PC-3 (cell line): ENCODE results near the gene CSNK2A2. TPM values are rescaled to one million over a fixed set of nuclear protein-coding genes. Genes with fewer than 3 reads are reported as not detected.

Experiments
- ATAC-seq: fragments of 200-7000 bp; cut with Tn5 transposase; 2 replicates; pipeline ENCODE4 v1.9.1; 2020; ENCODE audit warnings: mild to moderate bottlenecking, moderate library complexity
- BruUV-seq: library from RNA; stranded (reverse); fragments of 400-500 nt; replicated peaks from 2 replicates; lab custom pipeline; 2021; lab: Mats Ljungman, UMichigan
- CTCF ChIA-PET: fragments of 300-600 bp; sonication (Branson Sonifier 250); formaldehyde crosslinking; loops from one replicate; lab custom pipeline; 2022; ENCODE audit warnings: antibody characterized with exemption; lab: Charles Lee
- POLR2A ChIA-PET: fragments of 300-600 bp; sonication (Branson Sonifier 250); formaldehyde crosslinking; loops from one replicate; lab custom pipeline; 2022; ENCODE audit warnings: antibody characterized with exemption; ENCODE audit not compliant: unreplicated experiment; lab: Charles Lee
- DNase-seq: peaks from one replicate; pipeline ENCODE4 v3.0.0-alpha.2; 2015
- H2AFZ ChIP-seq: fragments of 300-600 bp; sonication (generic); 2 replicates; pipeline ENCODE4 v1.6.0; 2016; ENCODE audit warnings: antibody characterized with exemption, low read length
- H3F3A ChIP-seq: fragments of 300-600 bp; sonication (generic); one replicate; pipeline ENCODE4 v1.6.0; 2017; ENCODE audit warnings: antibody characterized with exemption, low read length, control low read depth, mild to moderate bottlenecking; ENCODE audit not compliant: unreplicated experiment
- H3K27ac ChIP-seq: fragments of 300-600 bp; sonication (generic); 2 replicates; pipeline ENCODE4 v1.5.1; 2016; ENCODE audit warnings: mild to moderate bottlenecking, low read length
- H3K27me3 ChIP-seq: fragments of 300-600 bp; sonication (generic); 2 replicates; pipeline ENCODE4 v1.6.1; 2016; ENCODE audit warnings: low read length, mixed read lengths
- H3K36me3 ChIP-seq: fragments of 300-600 bp; sonication (generic); 2 replicates; pipeline ENCODE4 v1.6.1; 2016; ENCODE audit warnings: low read depth, mixed run types, low read length, mixed read lengths
- H3K4me1 ChIP-seq: fragments of 300-600 bp; sonication (generic); 2 replicates; pipeline ENCODE4 v1.5.1; 2016; ENCODE audit warnings: low read length; ENCODE audit not compliant: insufficient read depth
- H3K4me2 ChIP-seq: fragments of 300-600 bp; sonication (generic); 2 replicates; pipeline ENCODE4 v1.6.0; 2016; ENCODE audit warnings: low read length
- H3K4me3 ChIP-seq: fragments of 300-600 bp; sonication (generic); 2 replicates; pipeline ENCODE4 v1.5.1; 2016; ENCODE audit warnings: mild to moderate bottlenecking, low read length, mixed read lengths
- H3K79me2 ChIP-seq: fragments of 300-600 bp; sonication (generic); 2 replicates; pipeline ENCODE4 v1.6.1; 2017; ENCODE audit warnings: low read length, mixed read lengths
- H3K9ac ChIP-seq: fragments of 300-600 bp; sonication (generic); 2 replicates; pipeline ENCODE4 v1.6.0; 2016; ENCODE audit warnings: mild to moderate bottlenecking, low read length
- H3K9me2 ChIP-seq: fragments of 300-600 bp; sonication (generic); replicated peaks from 2 replicates; pipeline ENCODE4 v1.6.1; 2016; ENCODE audit warnings: mixed run types, low read length, mixed read lengths
- H3K9me3 ChIP-seq: fragments of 300-600 bp; sonication (generic); 2 replicates; pipeline ENCODE4 v1.6.1; 2016; ENCODE audit warnings: low read length, mixed read lengths
- H4K20me1 ChIP-seq: fragments of 300-600 bp; sonication (generic); 2 replicates; pipeline ENCODE4 v1.6.1; 2016; ENCODE audit warnings: low read length, mixed read lengths
- EZH2 ChIP-seq: fragments of 300-600 bp; sonication (generic); IDR thresholded peaks from one replicate; pipeline ENCODE4 v1.6.1; 2017; ENCODE audit warnings: antibody characterized with exemption, mild to moderate bottlenecking, low read length; ENCODE audit not compliant: unreplicated experiment
- EZH2phosphoT487 ChIP-seq: fragments of 300-600 bp; sonication (generic); IDR thresholded peaks from 2 replicates; pipeline ENCODE4 v1.6.1; 2018; ENCODE audit warnings: mild to moderate bottlenecking, antibody characterized with exemption, low read length, borderline replicate concordance
- intact Hi-C: fragments of 100-400 bp; cut with micrococcal nuclease; formaldehyde crosslinking; loops from 2 replicates; pipeline ENCODE4 v1.9.0; 2023
- total RNA-seq: library from RNA; depleted of rRNA; stranded (reverse); fragments of >200 nt; gene quantifications from 2 replicates; pipeline ENCODE4 v1.2.3, GENCODE V29; 2014
- TF ChIP-seq, protein P1 (sequence below): fragments of 300-600 bp; sonication (generic); conservative IDR thresholded peaks from 2 replicates; pipeline ENCODE4 v1.5.1; 2017; ENCODE audit warnings: antibody characterized with exemption, low read depth, mild to moderate bottlenecking, low read length

CSNK2A2 gene
- total RNA-seq, 1 experiment from 2014 or later: 14.2 TPM

DNA sequence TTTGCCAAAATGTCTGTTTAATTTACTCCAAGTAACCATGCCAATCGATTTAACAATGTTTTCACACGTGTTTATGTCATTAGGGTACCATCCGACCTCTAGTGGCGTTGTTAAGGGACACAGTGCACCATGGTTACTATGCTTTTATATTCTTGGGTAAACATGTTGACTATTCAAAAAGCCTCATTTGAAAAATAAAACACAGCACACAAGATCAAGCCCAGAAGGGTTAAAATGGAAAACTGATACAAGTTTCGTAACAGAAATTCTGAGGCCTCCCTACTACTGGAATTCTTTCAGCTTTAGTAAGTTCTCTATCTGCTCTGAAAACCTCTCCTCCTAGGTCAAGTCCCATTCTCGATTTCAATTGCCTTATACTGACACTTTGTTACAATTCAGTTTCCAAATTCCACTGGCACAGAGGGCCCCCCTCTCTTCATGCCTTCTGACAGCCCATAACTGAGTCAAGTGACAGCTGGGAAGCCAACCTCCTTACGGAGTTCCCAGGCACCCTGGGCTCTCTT lies 70.8 kb downstream of the CSNK2A2 start:
- no peaks in the 10 kb centered on the region for H3K27me3 ChIP-seq
- POLR2A ChIA-PET: no interaction called here
- CTCF ChIA-PET: no interaction called here

DNA sequence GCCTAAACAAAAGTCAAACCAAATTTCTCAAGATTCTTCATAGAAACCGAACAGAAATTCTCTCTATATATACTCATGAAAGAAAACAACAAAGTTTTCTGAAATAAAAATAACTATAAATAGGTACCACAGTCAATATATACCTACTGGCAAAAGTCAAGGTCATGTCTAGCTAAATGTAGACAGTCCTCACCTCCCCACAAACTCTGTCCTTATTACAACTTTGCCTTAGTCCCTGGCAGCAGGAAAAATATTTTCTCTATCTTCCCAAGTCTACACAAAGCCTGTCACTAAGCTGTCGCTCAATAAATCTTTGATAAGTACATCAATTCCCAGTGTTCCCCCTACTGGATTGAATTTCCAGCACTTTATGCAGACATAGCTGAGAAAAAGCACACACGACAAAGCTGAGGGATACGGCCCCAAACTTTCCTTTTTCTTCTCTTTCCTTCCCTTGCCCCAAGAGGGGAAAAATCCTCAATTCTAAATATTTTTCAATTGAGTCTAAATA lies 71.4 kb downstream of the CSNK2A2 start:
- TF ChIP-seq EZH2phosphoT487 (no peak), EZH2 (no peak)
- TF ChIP-seq, protein P1, sequence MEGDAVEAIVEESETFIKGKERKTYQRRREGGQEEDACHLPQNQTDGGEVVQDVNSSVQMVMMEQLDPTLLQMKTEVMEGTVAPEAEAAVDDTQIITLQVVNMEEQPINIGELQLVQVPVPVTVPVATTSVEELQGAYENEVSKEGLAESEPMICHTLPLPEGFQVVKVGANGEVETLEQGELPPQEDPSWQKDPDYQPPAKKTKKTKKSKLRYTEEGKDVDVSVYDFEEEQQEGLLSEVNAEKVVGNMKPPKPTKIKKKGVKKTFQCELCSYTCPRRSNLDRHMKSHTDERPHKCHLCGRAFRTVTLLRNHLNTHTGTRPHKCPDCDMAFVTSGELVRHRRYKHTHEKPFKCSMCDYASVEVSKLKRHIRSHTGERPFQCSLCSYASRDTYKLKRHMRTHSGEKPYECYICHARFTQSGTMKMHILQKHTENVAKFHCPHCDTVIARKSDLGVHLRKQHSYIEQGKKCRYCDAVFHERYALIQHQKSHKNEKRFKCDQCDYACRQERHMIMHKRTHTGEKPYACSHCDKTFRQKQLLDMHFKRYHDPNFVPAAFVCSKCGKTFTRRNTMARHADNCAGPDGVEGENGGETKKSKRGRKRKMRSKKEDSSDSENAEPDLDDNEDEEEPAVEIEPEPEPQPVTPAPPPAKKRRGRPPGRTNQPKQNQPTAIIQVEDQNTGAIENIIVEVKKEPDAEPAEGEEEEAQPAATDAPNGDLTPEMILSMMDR: no peak
- H3K9ac ChIP-seq: peak overlapping the region; percentile 24; the same call in 1 of the 2 replicates
- BruUV-seq: no TSS peak
- no peaks in the 10 kb centered on the region for H3K27me3 ChIP-seq
- H3K27ac ChIP-seq: no peak overlapping the region
- H4K20me1 ChIP-seq: peaks cover 48% of the 10 kb centered on the region
- ATAC-seq (no peak), DNase-seq (no peak)
- ChIA-PET POLR2A (no interaction called here), CTCF (no interaction called here)
- peak overlapping the region; percentile 96; the same call in 1 of the 2 replicates for H3K4me3 ChIP-seq
- peaks cover 72% of the 10 kb centered on the region for H3K79me2 ChIP-seq
- intact Hi-C loops: loop anchor here (5.0 kb wide), 1 partner anchor 71 kb away; the partner anchor contains the start of gene CSNK2A2
- H3F3A ChIP-seq: no peaks in the 10 kb centered on the region
- no peaks in the 10 kb centered on the region for H3K9me2 ChIP-seq
- H2AFZ ChIP-seq: no peak overlapping the region
- peak overlapping the region; percentile 97 for H3K4me2 ChIP-seq
- no peaks in the 10 kb centered on the region for H3K9me3 ChIP-seq
- H3K36me3 ChIP-seq: no peaks in the 10 kb centered on the region
- H3K4me1 ChIP-seq: peaks cover 38% of the 10 kb centered on the region

More for the DNA sequence above, 70.8 kb downstream of the CSNK2A2 start:
- no peak overlapping the region for H3K27ac ChIP-seq
- intact Hi-C loops: loop anchor here (5.0 kb wide), 1 partner anchor 70 kb away; the partner anchor contains the start of gene CSNK2A2
- TF ChIP-seq, protein P1: peak; percentile 38; the same call in 1 of the 2 replicates
- TF ChIP-seq EZH2phosphoT487 (no peak), EZH2 (no peak)
- peaks cover 44% of the 10 kb centered on the region for H4K20me1 ChIP-seq
- H3K4me1 ChIP-seq: peaks cover 32% of the 10 kb centered on the region
- peaks cover 66% of the 10 kb centered on the region for H3K79me2 ChIP-seq
- DNase-seq (peak; percentile 47), ATAC-seq (peak; percentile 7; the same call in 1 of the 2 replicates)
- 0 out of 2 replicates have a peak overlapping the region, but pooled peaks have one; percentile 24 for H3K9ac ChIP-seq
- H3K36me3 ChIP-seq: no peaks in the 10 kb centered on the region
- BruUV-seq: no TSS peak
- H3K9me3 ChIP-seq: no peaks in the 10 kb centered on the region
- peak overlapping the region; percentile 96 for H3K4me3 ChIP-seq
- no peaks in the 10 kb centered on the region for H3F3A ChIP-seq
- peak overlapping the region; percentile 97 for H3K4me2 ChIP-seq
- H2AFZ ChIP-seq: no peak overlapping the region
- no peaks in the 10 kb centered on the region for H3K9me2 ChIP-seq

DNA sequence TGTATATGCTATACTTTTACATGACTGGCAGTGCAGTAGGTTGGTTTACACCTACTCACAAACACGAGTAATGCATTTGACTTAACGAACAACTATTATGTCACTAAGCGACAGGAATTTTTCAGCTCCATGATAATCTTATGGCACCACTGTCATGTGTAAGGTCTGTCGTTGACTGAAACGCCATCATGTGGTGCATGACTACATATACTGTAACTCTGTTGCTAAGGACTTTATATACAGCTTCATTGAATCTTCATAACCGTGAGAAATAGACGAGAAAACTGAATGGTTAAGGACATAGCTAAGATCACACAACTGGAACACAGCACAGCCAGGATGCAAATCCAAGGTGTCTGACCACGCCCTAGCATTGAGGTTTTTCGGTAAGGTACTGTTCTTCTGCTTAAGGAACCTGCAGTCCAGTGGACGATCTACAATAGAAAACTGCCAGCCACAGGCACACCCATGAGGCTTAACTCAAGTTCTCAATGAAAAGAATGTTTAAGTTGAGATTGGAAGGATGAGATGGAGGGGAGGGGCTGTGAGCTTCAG lies 72.0 kb downstream of the CSNK2A2 start:
- CTCF ChIA-PET: no interaction called here

More for the DNA sequence above, 72.0 kb downstream of the CSNK2A2 start:
- H3K79me2 ChIP-seq: peaks cover 78% of the 10 kb centered on the region
- no peaks in the 10 kb centered on the region for H3F3A ChIP-seq
- BruUV-seq: no TSS peak
- no peaks in the 10 kb centered on the region for H3K9me2 ChIP-seq
- TF ChIP-seq EZH2phosphoT487 (no peak), EZH2 (no peak)
- TF ChIP-seq, protein P1: no peak
- DNase-seq (no peak), ATAC-seq (no peak)
- no peaks in the 10 kb centered on the region for H3K36me3 ChIP-seq
- H3K9ac ChIP-seq: no peak overlapping the region
- H3K27ac ChIP-seq: no peak overlapping the region
- H3K4me3 ChIP-seq: peak overlapping the region; percentile 96; the same call in 1 of the 2 replicates
- H3K4me2 ChIP-seq: peak overlapping the region; percentile 97
- no peaks in the 10 kb centered on the region for H3K9me3 ChIP-seq
- no peaks in the 10 kb centered on the region for H3K27me3 ChIP-seq
- POLR2A ChIA-PET: no interaction called here
- H3K4me1 ChIP-seq: peaks cover 39% of the 10 kb centered on the region
- H4K20me1 ChIP-seq: peaks cover 54% of the 10 kb centered on the region
- H2AFZ ChIP-seq: no peak overlapping the region
- intact Hi-C loops: loop anchor here (5.0 kb wide), 1 partner anchor 71 kb away; the partner anchor contains the start of gene CSNK2A2
